Mesendoderm (in vitro differentiated cells): Measurements from ENCODE around the gene NEK5.

ENCODE experiments used
- DNase-seq: peaks from one replicate; pipeline ENCODE4 v3.0.0; 2013
- H2AK5ac ChIP-seq: 2 replicates; pipeline ENCODE4 v1.6.1; 2013; ENCODE audit warnings: low read length, inconsistent platforms
- H2BK120ac ChIP-seq: 2 replicates; pipeline ENCODE4 v1.6.1; 2013; ENCODE audit warnings: low read depth, mild to moderate bottlenecking, low read length, moderate library complexity, mixed read lengths
- H2BK15ac ChIP-seq: replicated peaks from 2 replicates; pipeline ENCODE4 v1.6.1; 2013; ENCODE audit warnings: low read depth, mild to moderate bottlenecking, moderate library complexity
- H2BK5ac ChIP-seq: 2 replicates; pipeline ENCODE4 v1.6.1; 2013; ENCODE audit warnings: low read length, inconsistent platforms
- H3K18ac ChIP-seq: 2 replicates; pipeline ENCODE4 v1.6.1; 2013; ENCODE audit warnings: mild to moderate bottlenecking, low read length, mixed read lengths
- H3K23ac ChIP-seq: one replicate; pipeline ENCODE4 v1.6.1; 2013; ENCODE audit warnings: low read length
- H3K27ac ChIP-seq: 2 replicates; pipeline ENCODE4 v1.5.1; 2013; ENCODE audit warnings: low read depth, mild to moderate bottlenecking, inconsistent platforms, low read length, moderate library complexity
- H3K27me3 ChIP-seq: 2 replicates; pipeline ENCODE4 v1.6.1; 2013; ENCODE audit warnings: low read length, control low read depth, mild to moderate bottlenecking, inconsistent platforms; ENCODE audit not compliant: insufficient read depth, poor library complexity
- H3K36me3 ChIP-seq: 2 replicates; pipeline ENCODE4 v1.6.1; 2013; ENCODE audit warnings: low read length, inconsistent platforms; ENCODE audit not compliant: control insufficient read depth, insufficient read depth
- H3K4ac ChIP-seq: one replicate; pipeline ENCODE4 v1.6.1; 2013; ENCODE audit warnings: low read depth, mild to moderate bottlenecking, low read length, moderate library complexity
- H3K4me1 ChIP-seq: 2 replicates; pipeline ENCODE4 v1.6.1; 2013; ENCODE audit warnings: low read depth, low read length, inconsistent platforms; ENCODE audit not compliant: control insufficient read depth
- H3K4me2 ChIP-seq: 2 replicates; pipeline ENCODE4 v1.6.1; 2013; ENCODE audit warnings: low read length
- H3K4me3 ChIP-seq: 2 replicates; pipeline ENCODE4 v1.5.1; 2013; ENCODE audit warnings: mild to moderate bottlenecking, low read length
- H3K56ac ChIP-seq: one replicate; pipeline ENCODE4 v1.6.1; 2013; ENCODE audit warnings: low read length
- H3K79me1 ChIP-seq: 2 replicates; pipeline ENCODE4 v1.6.1; 2013; ENCODE audit warnings: low read length, inconsistent platforms
- H3K79me2 ChIP-seq: 2 replicates; pipeline ENCODE4 v1.6.1; 2013; ENCODE audit warnings: mild to moderate bottlenecking, low read length; ENCODE audit not compliant: control insufficient read depth, insufficient read depth
- H3K9ac ChIP-seq: 2 replicates; pipeline ENCODE4 v1.6.1; 2013; ENCODE audit warnings: low read length, inconsistent platforms
- H4K5ac ChIP-seq: one replicate; pipeline ENCODE4 v1.6.1; 2013; ENCODE audit warnings: low read length
- H4K8ac ChIP-seq: one replicate; pipeline ENCODE4 v1.6.1; 2013; ENCODE audit warnings: low read depth, mild to moderate bottlenecking, control low read depth, low read length, moderate library complexity
- WGBS: extraction: QIAGEN DNeasy Blood & Tissue Kit; methylation state at CpG from one replicate; pipeline ENCODE4 v1.1.7; 2013; ENCODE audit warnings: low lambda C conversion rate, missing lambda C conversion rate; ENCODE audit not compliant: insufficient coverage; ENCODE audit errors: extremely low coverage; 5-methylcytosine and 5-hydroxymethylcytosine counted together

The NEK5 gene

DNA sequence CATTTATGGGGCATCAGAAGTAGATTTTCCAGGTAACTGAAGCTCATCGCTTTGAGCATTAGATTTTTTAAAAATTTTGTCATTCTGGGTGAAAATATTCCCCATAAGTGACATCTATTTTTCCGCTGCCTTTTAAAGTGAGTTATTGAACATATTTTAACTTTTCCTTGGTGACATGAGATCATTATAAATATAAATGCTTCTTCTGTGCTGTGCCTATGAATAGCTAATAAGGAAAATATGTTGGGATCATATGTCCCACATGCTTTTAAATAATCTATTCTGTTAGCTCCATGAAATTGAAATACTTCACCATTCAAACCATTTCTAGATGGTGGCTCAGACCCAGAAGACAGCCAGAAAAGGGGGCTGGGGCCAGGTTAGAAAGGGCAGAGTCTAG is 131.7 kb downstream of the NEK5 start:
- H3K4ac ChIP-seq: no peak overlapping the region
- no peak overlapping the region for H3K23ac ChIP-seq
- H3K4me3 ChIP-seq: no peak overlapping the region
- no peak overlapping the region for H3K27ac ChIP-seq
- H3K79me1 ChIP-seq: no peaks in the 10 kb centered on the region
- no peaks in the 10 kb centered on the region for H3K36me3 ChIP-seq
- H3K4me2 ChIP-seq: no peak overlapping the region
- H2AK5ac ChIP-seq: no peak overlapping the region
- H3K4me1 ChIP-seq: peaks cover 18% of the 10 kb centered on the region
- H3K9ac ChIP-seq: no peak overlapping the region
- no peak overlapping the region for H4K8ac ChIP-seq
- H3K18ac ChIP-seq: no peak overlapping the region
- WGBS: no CpG with 5 or more reads among the region's 2 CpGs
- no peak overlapping the region for H2BK15ac ChIP-seq
- no peak overlapping the region for H2BK5ac ChIP-seq
- H3K27me3 ChIP-seq: no peaks in the 10 kb centered on the region
- H3K79me2 ChIP-seq: no peaks in the 10 kb centered on the region
- no peak overlapping the region for H4K5ac ChIP-seq
- H3K56ac ChIP-seq: no peak overlapping the region
- H2BK120ac ChIP-seq: peak overlapping the region; percentile 31
- DNase-seq: no peak

DNA sequence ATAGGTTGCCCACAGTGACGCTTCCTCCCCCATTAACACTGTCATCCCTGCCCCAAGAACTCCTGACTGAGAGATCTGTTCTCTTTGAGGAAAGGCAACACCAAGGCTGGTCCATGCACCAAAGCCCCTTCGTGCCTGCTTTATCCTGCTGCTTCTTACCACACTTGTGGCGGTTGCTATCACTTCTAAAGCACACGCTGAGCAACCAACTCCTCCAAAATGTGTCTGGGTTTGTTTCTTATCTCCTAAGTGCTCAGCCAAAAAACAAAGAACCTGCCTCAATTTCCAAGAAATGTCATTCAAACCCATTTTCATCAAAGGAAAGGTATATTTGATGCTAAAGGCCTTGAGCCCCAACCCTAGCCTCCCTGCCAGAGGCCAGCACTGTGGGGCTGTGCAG is 132.2 kb downstream of the NEK5 start:
- Histone ChIP-seq H2BK120ac (no peak overlapping the region), H4K5ac (no peak overlapping the region), H2AK5ac (no peak overlapping the region), H2BK15ac (no peak overlapping the region), H3K18ac (no peak overlapping the region), H3K36me3 (no peaks in the 10 kb centered on the region), H3K9ac (no peak overlapping the region), H3K27ac (no peak overlapping the region), H3K4me2 (no peak overlapping the region), H3K79me2 (no peaks in the 10 kb centered on the region), H3K56ac (no peak overlapping the region), H3K27me3 (no peaks in the 10 kb centered on the region), H3K4ac (no peak overlapping the region), H3K4me1 (peaks cover 18% of the 10 kb centered on the region), H2BK5ac (no peak overlapping the region), H3K79me1 (no peaks in the 10 kb centered on the region), H3K4me3 (no peak overlapping the region), H4K8ac (no peak overlapping the region), H3K23ac (no peak overlapping the region)
- WGBS: no CpG with 5 or more reads among the region's 4 CpGs
- no peak for DNase-seq

- no CpG with 5 or more reads among the region's 9 CpGs for WGBS
- H4K8ac ChIP-seq: no peak overlapping the region
- no peak overlapping the region for H2BK5ac ChIP-seq
- no peak overlapping the region for H3K27ac ChIP-seq
- no peak overlapping the region for H4K5ac ChIP-seq
- H3K79me2 ChIP-seq: no peaks in the 10 kb centered on the region
- no peak overlapping the region for H3K23ac ChIP-seq
- peaks cover 18% of the 10 kb centered on the region for H3K4me1 ChIP-seq
- no peak overlapping the region for H3K4ac ChIP-seq
- no peaks in the 10 kb centered on the region for H3K79me1 ChIP-seq
- H3K4me2 ChIP-seq: no peak overlapping the region
- no peak overlapping the region for H3K4me3 ChIP-seq
- H2AK5ac ChIP-seq: no peak overlapping the region
- no peaks in the 10 kb centered on the region for H3K27me3 ChIP-seq
- H2BK15ac ChIP-seq: no peak overlapping the region
- H3K9ac ChIP-seq: no peak overlapping the region
- H3K36me3 ChIP-seq: no peaks in the 10 kb centered on the region
- DNase-seq: peak; percentile 44
- H3K56ac ChIP-seq: no peak overlapping the region
- no peak overlapping the region for H2BK120ac ChIP-seq
- no peak overlapping the region for H3K18ac ChIP-seq
Observed at GRCh38 chr13:51995677-51996551, 133.0 kb downstream of the NEK5 start.

GRCh38 chr13:51993713-51994112 is 135.2 kb downstream of the NEK5 start:
- no peak overlapping the region for H3K4me2 ChIP-seq
- H3K23ac ChIP-seq: no peak overlapping the region
- H2BK15ac ChIP-seq: no peak overlapping the region
- no peaks in the 10 kb centered on the region for H3K27me3 ChIP-seq
- no peak overlapping the region for H2BK5ac ChIP-seq
- no peak overlapping the region for H4K8ac ChIP-seq
- no peak overlapping the region for H2AK5ac ChIP-seq
- H3K4me1 ChIP-seq: peaks cover 12% of the 10 kb centered on the region
- no peak overlapping the region for H2BK120ac ChIP-seq
- H3K27ac ChIP-seq: no peak overlapping the region
- H3K79me2 ChIP-seq: no peaks in the 10 kb centered on the region
- no peaks in the 10 kb centered on the region for H3K79me1 ChIP-seq
- no peak overlapping the region for H3K9ac ChIP-seq
- no peak overlapping the region for H3K4me3 ChIP-seq
- no CpG with 5 or more reads among the region's 2 CpGs for WGBS
- no peak overlapping the region for H3K56ac ChIP-seq
- no peak for DNase-seq
- no peak overlapping the region for H3K18ac ChIP-seq
- no peak overlapping the region for H3K4ac ChIP-seq
- H3K36me3 ChIP-seq: no peaks in the 10 kb centered on the region
- no peak overlapping the region for H4K5ac ChIP-seq

DNA sequence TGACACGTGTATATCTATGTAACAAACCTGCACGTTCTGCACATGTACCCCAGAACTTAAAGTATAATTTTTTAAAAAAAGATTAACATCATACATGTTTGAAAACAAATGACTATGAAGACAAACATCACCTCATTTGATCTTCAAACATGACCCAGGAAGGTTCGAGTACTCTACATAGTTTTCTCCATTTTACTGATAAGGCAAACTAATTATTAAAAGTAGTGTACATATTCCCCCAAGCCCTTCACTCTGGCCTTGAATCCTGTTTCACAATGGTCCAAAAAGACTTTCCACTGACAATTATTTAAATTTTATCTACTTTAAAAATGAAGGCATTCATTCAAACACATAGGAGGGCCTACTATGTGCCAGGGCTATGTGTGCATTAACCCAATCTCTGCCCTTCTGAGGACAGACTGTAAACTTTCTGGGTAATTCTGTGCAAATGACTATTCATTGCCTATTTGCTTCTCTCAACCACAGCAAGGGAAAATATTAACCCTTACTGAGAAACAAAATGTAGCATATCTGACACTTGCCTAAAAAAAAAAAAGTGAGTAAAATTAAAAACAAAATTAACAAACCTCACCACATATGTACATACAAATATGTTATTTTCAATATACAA is 139.8 kb downstream of the NEK5 start:
- no peak for DNase-seq
- Histone ChIP-seq H3K27me3 (no peaks in the 10 kb centered on the region), H3K23ac (no peak overlapping the region), H2AK5ac (no peak overlapping the region), H3K4me1 (no peaks in the 10 kb centered on the region), H3K27ac (no peak overlapping the region), H3K79me1 (no peaks in the 10 kb centered on the region), H3K4me3 (no peak overlapping the region), H2BK15ac (no peak overlapping the region), H3K4ac (no peak overlapping the region), H4K5ac (no peak overlapping the region), H3K4me2 (no peak overlapping the region), H3K56ac (no peak overlapping the region), H3K36me3 (no peaks in the 10 kb centered on the region), H3K79me2 (no peaks in the 10 kb centered on the region), H2BK120ac (no peak overlapping the region), H3K9ac (no peak overlapping the region), H2BK5ac (no peak overlapping the region), H3K18ac (no peak overlapping the region), H4K8ac (no peak overlapping the region)
- WGBS: no CpG with 5 or more reads among the region's 3 CpGs
